Measurements from ENCODE around the gene ZC3H8. TPM values are rescaled to one million over a fixed set of nuclear protein-coding genes. Genes with fewer than 3 reads are reported as not detected.

The ZC3H8 gene
- total and polyA plus RNA-seq, 2 donors: 5.4 to 26.3 TPM

- no peaks in the 10 kb centered on the region for H3K36me3 ChIP-seq (ENCODE audit: insufficient read depth)
- DNase-seq (ENCODE audit: extremely low spot score): no peak
- 69% methylated on average over 1 of the region's 1 CpG for WGBS
Measured at GRCh38 chr2:112197868-112198267, 57.0 kb downstream of the ZC3H8 start.

GRCh38 chr2:112195950-112196349 is 58.9 kb downstream of the ZC3H8 start:
- H3K4me3 ChIP-seq (ENCODE audit: low read depth, low read length): no peak overlapping the region
- no peak for DNase-seq (ENCODE audit: extremely low spot score)
- no peaks in the 10 kb centered on the region for H3K36me3 ChIP-seq (ENCODE audit: insufficient read depth)
- no peak overlapping the region for H3K27ac ChIP-seq (ENCODE audit: low read depth)
- no peaks in the 10 kb centered on the region for H3K4me1 ChIP-seq (ENCODE audit: insufficient read depth)

More at GRCh38 chr2:112197868-112198267, 57.0 kb downstream of the ZC3H8 start:
- H3K4me1 ChIP-seq (ENCODE audit: insufficient read depth): no peaks in the 10 kb centered on the region
- no peak overlapping the region for H3K27ac ChIP-seq (ENCODE audit: low read depth)
- no peak overlapping the region for H3K4me3 ChIP-seq (ENCODE audit: low read depth, low read length)

- H3K36me3 ChIP-seq (ENCODE audit: insufficient read depth): no peaks in the 10 kb centered on the region
- no peaks in the 10 kb centered on the region for H3K4me1 ChIP-seq (ENCODE audit: insufficient read depth)
- no peak overlapping the region for H3K27ac ChIP-seq (ENCODE audit: low read depth)
- WGBS: 87% methylated on average over 8 of the region's 8 CpGs
- no peak for DNase-seq (ENCODE audit: extremely low spot score)
- no peak overlapping the region for H3K4me3 ChIP-seq (ENCODE audit: low read depth, low read length)
Measured at GRCh38 chr2:112195167-112195766, 59.6 kb downstream of the ZC3H8 start.

- no peak overlapping the region for H3K4me3 ChIP-seq (ENCODE audit: low read depth, low read length)
- no peaks in the 10 kb centered on the region for H3K4me1 ChIP-seq (ENCODE audit: insufficient read depth)
- H3K27ac ChIP-seq (ENCODE audit: low read depth): no peak overlapping the region
- no peaks in the 10 kb centered on the region for H3K36me3 ChIP-seq (ENCODE audit: insufficient read depth)
- 79% methylated on average over 4 of the region's 4 CpGs for WGBS
- DNase-seq (ENCODE audit: extremely low spot score): no peak
Measured at GRCh38 chr2:112194482-112194881, 60.4 kb downstream of the ZC3H8 start.

- 93% methylated on average over 2 of the region's 2 CpGs for WGBS
- Histone ChIP-seq H3K36me3 (ENCODE audit: insufficient read depth) (no peaks in the 10 kb centered on the region), H3K4me1 (ENCODE audit: insufficient read depth) (no peaks in the 10 kb centered on the region), H3K4me3 (ENCODE audit: low read depth, low read length) (no peak overlapping the region), H3K27ac (ENCODE audit: low read depth) (no peak overlapping the region)
- no peak for DNase-seq (ENCODE audit: extremely low spot score)
Measured at GRCh38 chr2:112194028-112194427, 60.8 kb downstream of the ZC3H8 start.

GRCh38 chr2:112189001-112189556 is 65.8 kb downstream of the ZC3H8 start:
- no peaks in the 10 kb centered on the region for H3K36me3 ChIP-seq (ENCODE audit: insufficient read depth)
- no peak overlapping the region for H3K4me3 ChIP-seq (ENCODE audit: low read depth, low read length)
- H3K27ac ChIP-seq (ENCODE audit: low read depth): no peak overlapping the region
- H3K4me1 ChIP-seq (ENCODE audit: insufficient read depth): no peaks in the 10 kb centered on the region
- DNase-seq (ENCODE audit: extremely low spot score): no peak
- 95% methylated on average over 3 of the region's 3 CpGs for WGBS

GRCh38 chr2:112187805-112188596 is 66.8 kb downstream of the ZC3H8 start:
- Histone ChIP-seq H3K4me1 (ENCODE audit: insufficient read depth) (no peaks in the 10 kb centered on the region), H3K4me3 (ENCODE audit: low read depth, low read length) (no peak overlapping the region), H3K27ac (ENCODE audit: low read depth) (no peak overlapping the region), H3K36me3 (ENCODE audit: insufficient read depth) (no peaks in the 10 kb centered on the region)
- 75% methylated on average over 9 of the region's 9 CpGs for WGBS
- no peak for DNase-seq (ENCODE audit: extremely low spot score)

GRCh38 chr2:112187046-112187715 is 67.7 kb downstream of the ZC3H8 start:
- WGBS: 97% methylated on average over 31 of the region's 31 CpGs
- Histone ChIP-seq H3K4me3 (ENCODE audit: low read depth, low read length) (no peak overlapping the region), H3K36me3 (ENCODE audit: insufficient read depth) (no peaks in the 10 kb centered on the region), H3K4me1 (ENCODE audit: insufficient read depth) (no peaks in the 10 kb centered on the region), H3K27ac (ENCODE audit: low read depth) (no peak overlapping the region)
- no peak for DNase-seq (ENCODE audit: extremely low spot score)

- Histone ChIP-seq H3K36me3 (ENCODE audit: insufficient read depth) (no peaks in the 10 kb centered on the region), H3K4me3 (ENCODE audit: low read depth, low read length) (no peak overlapping the region), H3K27ac (ENCODE audit: low read depth) (no peak overlapping the region), H3K4me1 (ENCODE audit: insufficient read depth) (no peaks in the 10 kb centered on the region)
- 86% methylated on average over 9 of the region's 9 CpGs for WGBS
- DNase-seq (ENCODE audit: extremely low spot score): no peak
Measured at GRCh38 chr2:112185131-112185530, 69.7 kb downstream of the ZC3H8 start.

- Histone ChIP-seq H3K27ac (ENCODE audit: low read depth) (no peak overlapping the region), H3K4me1 (ENCODE audit: insufficient read depth) (no peaks in the 10 kb centered on the region), H3K36me3 (ENCODE audit: insufficient read depth) (no peaks in the 10 kb centered on the region), H3K4me3 (ENCODE audit: low read depth, low read length) (no peak overlapping the region)
- DNase-seq (ENCODE audit: extremely low spot score): no peak
- WGBS: 94% methylated on average over 8 of the region's 8 CpGs
Measured at GRCh38 chr2:112184121-112184520, 70.7 kb downstream of the ZC3H8 start.

- H3K36me3 ChIP-seq (ENCODE audit: insufficient read depth): no peaks in the 10 kb centered on the region
Measured at GRCh38 chr2:112183327-112184025, 71.4 kb downstream of the ZC3H8 start.

GRCh38 chr2:112182581-112183034 is 72.2 kb downstream of the ZC3H8 start:
- Histone ChIP-seq H3K27ac (ENCODE audit: low read depth) (no peak overlapping the region), H3K4me1 (ENCODE audit: insufficient read depth) (no peaks in the 10 kb centered on the region), H3K4me3 (ENCODE audit: low read depth, low read length) (no peak overlapping the region), H3K36me3 (ENCODE audit: insufficient read depth) (no peaks in the 10 kb centered on the region)
- DNase-seq (ENCODE audit: extremely low spot score): no peak
- 78% methylated on average over 17 of the region's 17 CpGs for WGBS

More at GRCh38 chr2:112183327-112184025, 71.4 kb downstream of the ZC3H8 start:
- H3K4me1 ChIP-seq (ENCODE audit: insufficient read depth): no peaks in the 10 kb centered on the region
- DNase-seq (ENCODE audit: extremely low spot score): no peak
- WGBS: 88% methylated on average over 8 of the region's 8 CpGs
- no peak overlapping the region for H3K27ac ChIP-seq (ENCODE audit: low read depth)
- H3K4me3 ChIP-seq (ENCODE audit: low read depth, low read length): no peak overlapping the region

GRCh38 chr2:112181571-112182290 is 73.1 kb downstream of the ZC3H8 start:
- Histone ChIP-seq H3K27ac (ENCODE audit: low read depth) (no peak overlapping the region), H3K4me3 (ENCODE audit: low read depth, low read length) (no peak overlapping the region), H3K4me1 (ENCODE audit: insufficient read depth) (no peaks in the 10 kb centered on the region), H3K36me3 (ENCODE audit: insufficient read depth) (no peaks in the 10 kb centered on the region)
- DNase-seq (ENCODE audit: extremely low spot score): no peak
- WGBS: 30% methylated on average over 54 of the region's 54 CpGs

Data from urinary bladder (tissue), 4 donors.